Sigmoid colon (tissue), 4 donors: ENCODE results near the gene ZNF211.

Experiments used
- EP300 ChIP-seq, 4 donors: sonication (generic); formaldehyde crosslinking; IDR thresholded peaks; one replicate each; pipeline ENCODE4 v1.6.1; 2017; ENCODE audit warnings: antibody characterized with exemption in 4 of 4
- POLR2A ChIP-seq, 2 donors: fragments of 450-650 bp; IDR thresholded peaks; one replicate each; pipeline ENCODE4 v1.6.1; 2016; ENCODE audit warnings: antibody characterized with exemption in 2 of 2, mild to moderate bottlenecking in 2 of 2, moderate library complexity in 2 of 2
- POLR2AphosphoS5 ChIP-seq, 4 donors: sonication (generic); formaldehyde crosslinking; IDR thresholded peaks; one replicate each; pipeline ENCODE4 v1.6.1; 2017; ENCODE audit warnings: antibody characterized with exemption in 4 of 4
- TF ChIP-seq, protein P1 (sequence below), 4 experiments: fragments of 450-650 bp in 3 of 4; fragments of 200-600 bp in 1 of 4; IDR thresholded peaks; one replicate each; pipeline ENCODE4 v1.5.1; 2016 to 2019; ENCODE audit warnings: antibody characterized with exemption in 4 of 4, mild to moderate bottlenecking in 3 of 4, moderate library complexity in 2 of 4

DNA sequence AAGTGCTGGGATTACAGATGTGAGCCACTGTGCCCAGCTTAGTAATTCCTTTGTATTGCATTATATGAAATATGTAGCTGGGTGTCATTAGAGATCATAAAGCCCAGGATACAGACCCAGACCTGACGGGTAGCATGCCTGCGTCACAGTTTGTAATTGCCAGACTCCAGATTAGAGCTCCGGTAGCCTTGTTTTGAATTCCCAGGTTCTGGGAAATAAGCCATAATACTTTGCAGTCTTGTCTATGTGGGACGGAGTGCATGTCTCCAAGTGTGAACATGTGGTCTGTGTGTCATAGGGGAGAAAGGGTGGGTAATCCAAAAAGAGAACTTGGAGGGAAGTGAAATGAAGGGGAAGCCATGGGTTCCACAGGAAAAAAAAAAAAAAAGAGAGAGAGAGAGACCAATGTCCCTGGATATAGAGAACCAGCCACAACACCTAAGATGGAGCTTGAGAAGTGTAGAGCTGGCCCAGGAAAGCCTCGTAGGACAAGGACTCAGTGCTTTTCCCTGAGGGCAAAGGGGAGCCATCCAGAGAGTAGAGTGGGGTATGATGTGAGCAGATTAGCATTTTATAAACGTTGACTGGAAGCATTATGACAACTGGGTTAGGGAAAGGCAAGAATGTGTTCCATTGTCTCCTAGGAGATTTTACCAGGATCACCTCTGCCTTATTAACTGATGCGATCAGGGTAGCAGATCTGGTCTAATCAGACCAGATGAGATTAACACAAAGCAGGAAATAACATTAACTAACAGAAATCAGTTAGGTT, 38.3 kb downstream of the ZNF211 start:
- TF ChIP-seq POLR2AphosphoS5 (IDR thresholded peaks at IDR 0.05) (no peak), EP300 (IDR thresholded peaks at IDR 0.05) (no peak), POLR2A (IDR thresholded peaks at IDR 0.05) (no peak)
- TF ChIP-seq, protein P1, sequence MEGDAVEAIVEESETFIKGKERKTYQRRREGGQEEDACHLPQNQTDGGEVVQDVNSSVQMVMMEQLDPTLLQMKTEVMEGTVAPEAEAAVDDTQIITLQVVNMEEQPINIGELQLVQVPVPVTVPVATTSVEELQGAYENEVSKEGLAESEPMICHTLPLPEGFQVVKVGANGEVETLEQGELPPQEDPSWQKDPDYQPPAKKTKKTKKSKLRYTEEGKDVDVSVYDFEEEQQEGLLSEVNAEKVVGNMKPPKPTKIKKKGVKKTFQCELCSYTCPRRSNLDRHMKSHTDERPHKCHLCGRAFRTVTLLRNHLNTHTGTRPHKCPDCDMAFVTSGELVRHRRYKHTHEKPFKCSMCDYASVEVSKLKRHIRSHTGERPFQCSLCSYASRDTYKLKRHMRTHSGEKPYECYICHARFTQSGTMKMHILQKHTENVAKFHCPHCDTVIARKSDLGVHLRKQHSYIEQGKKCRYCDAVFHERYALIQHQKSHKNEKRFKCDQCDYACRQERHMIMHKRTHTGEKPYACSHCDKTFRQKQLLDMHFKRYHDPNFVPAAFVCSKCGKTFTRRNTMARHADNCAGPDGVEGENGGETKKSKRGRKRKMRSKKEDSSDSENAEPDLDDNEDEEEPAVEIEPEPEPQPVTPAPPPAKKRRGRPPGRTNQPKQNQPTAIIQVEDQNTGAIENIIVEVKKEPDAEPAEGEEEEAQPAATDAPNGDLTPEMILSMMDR (IDR thresholded peaks at IDR 0.05) = no peak
